HG02571 (cell line): ENCODE data around the gene ADAMTS1.
"Not testable (repeated sequence)": the region's sequence is repeated elsewhere in the genome, so short reads cannot be mapped to it uniquely, and the experiment has no call there.

Experiments
- ATAC-seq: cut with Tn5 transposase; IDR thresholded peaks from one replicate; pipeline ENCODE4 v1.9.1; 2021; ENCODE audit warnings: mild to moderate bottlenecking, moderate library complexity; ENCODE audit not compliant: unreplicated experiment

Gene ADAMTS1

GRCh38 chr21:26845066-26845758 lies at the start of gene ADAMTS1:
Gene ADAMTS1, minus strand, starts transcription at chr21:26845409. Its CDS starts 455 bp downstream, at chr21:26844954.
- no peak for ATAC-seq

- ATAC-seq, result no peak
Observed at GRCh38 chr21:26892151-26892550, 46.9 kb upstream of the ADAMTS1 start.

- no peak for ATAC-seq
Observed at GRCh38 chr21:26888931-26889330, 43.7 kb upstream of the ADAMTS1 start.

GRCh38 chr21:26888256-26888655 lies 43.0 kb upstream of the ADAMTS1 start:
- ATAC-seq, result no peak

- no peak for ATAC-seq
Observed at GRCh38 chr21:26887251-26887650, 42.0 kb upstream of the ADAMTS1 start.

GRCh38 chr21:26884436-26884835 lies 39.2 kb upstream of the ADAMTS1 start:
- no peak for ATAC-seq

- no peak for ATAC-seq
Observed at GRCh38 chr21:26883768-26884167, 38.6 kb upstream of the ADAMTS1 start.

GRCh38 chr21:26881504-26882228 lies 36.5 kb upstream of the ADAMTS1 start:
- no peak for ATAC-seq

- no peak for ATAC-seq
Observed at GRCh38 chr21:26877018-26877417, 31.8 kb upstream of the ADAMTS1 start.

- no peak for ATAC-seq
Observed at GRCh38 chr21:26874347-26874746, 29.1 kb upstream of the ADAMTS1 start.

GRCh38 chr21:26865857-26866256 lies 20.6 kb upstream of the ADAMTS1 start:
- ATAC-seq, result no peak

GRCh38 chr21:26856871-26857350 lies 11.7 kb upstream of the ADAMTS1 start:
- not testable (repeated sequence) for ATAC-seq

- ATAC-seq, result not testable (repeated sequence)
Observed at GRCh38 chr21:26854695-26855094, 9.5 kb upstream of the ADAMTS1 start.

GRCh38 chr21:26852423-26852822 lies 7.2 kb upstream of the ADAMTS1 start:
- ATAC-seq, result no peak

- no peak for ATAC-seq
Observed at GRCh38 chr21:26851109-26851944, 6.1 kb upstream of the ADAMTS1 start.

- ATAC-seq, result no peak
Observed at GRCh38 chr21:26850116-26850643, 5.0 kb upstream of the ADAMTS1 start.

GRCh38 chr21:26849428-26850115 lies 4.4 kb upstream of the ADAMTS1 start:
- no peak for ATAC-seq

GRCh38 chr21:26847921-26848320 lies 2.7 kb upstream of the ADAMTS1 start:
- no peak for ATAC-seq

GRCh38 chr21:26847002-26847401 lies 1.8 kb upstream of the ADAMTS1 start:
- ATAC-seq, result no peak
